ENCODE results near the gene MYO10. TPM values are rescaled to one million over a fixed set of nuclear protein-coding genes. Genes with fewer than 3 reads are reported as not detected.
"Not testable (repeated sequence)": the region's sequence is repeated elsewhere in the genome, so short reads cannot be mapped to it uniquely, and the experiment has no call there.

MYO10 gene
- total RNA-seq, 1 experiment from 2014 or later: 71.9 TPM

- Histone ChIP-seq H3K9me3 (ENCODE audit: control insufficient read depth, insufficient read depth, low read depth, low read length) (no peaks in the 10 kb centered on the region), H3K4me1 (ENCODE audit: control insufficient read depth, insufficient read depth, low read length) (peaks cover 11% of the 10 kb centered on the region), H3K27ac (ENCODE audit: low read length) (no peak overlapping the region), H3K4me3 (ENCODE audit: low read depth in 2 of 2, low read length in 2 of 2) (no peak overlapping the region), H3K27me3 (ENCODE audit: control insufficient read depth, insufficient read depth, low read length) (no peaks in the 10 kb centered on the region), H3K36me3 (ENCODE audit: control insufficient read depth, insufficient read depth, low read length) (no peaks in the 10 kb centered on the region)
- DNase-seq (ENCODE audit: low read depth, low spot score) (no peak), ATAC-seq (no peak)
- TF ChIP-seq SIN3A (IDR thresholded peaks at IDR 0.05; ENCODE audit: borderline replicate concordance, insufficient read depth, low read depth, low read length): no peak
- TF ChIP-seq TCF7L2 (IDR thresholded peaks at IDR 0.05; ENCODE audit: low read depth, low read length): no peak
- TF ChIP-seq CTCF (IDR thresholded peaks at IDR 0.05): no peak
- TF ChIP-seq REST (IDR thresholded peaks at IDR 0.05; ENCODE audit: insufficient read depth in 1 of 2, low read depth in 2 of 2, low read length in 1 of 2): no peak
- no peak for TF ChIP-seq POLR2AphosphoS5 (IDR thresholded peaks at IDR 0.05; ENCODE audit: low read depth, low read length)
- ChIA-PET CTCF (no interaction called here), POLR2A (no interaction called here)
- no TSS peak for BruUV-seq (replicated peaks)
- in situ Hi-C loops (cut with HindIII; ENCODE audit: low pct_unique_long_range_greater_than_20kb, low sequenced_read_pairs): no loop called here
- intact Hi-C loops (cut with micrococcal nuclease; ENCODE audit: unreplicated experiment): no loop called here
These were observed 98.8 kb downstream of the MYO10 start for GRCh38 chr5:16837305-16837704.

GRCh38 chr5:16834029-16834428 is 102.1 kb downstream of the MYO10 start:
- TF ChIP-seq TCF7L2 (IDR thresholded peaks at IDR 0.05; ENCODE audit: low read depth, low read length): no peak
- TF ChIP-seq SIN3A (IDR thresholded peaks at IDR 0.05; ENCODE audit: borderline replicate concordance, insufficient read depth, low read depth, low read length): no peak
- peak; percentile 63 to 73 for TF ChIP-seq REST (IDR thresholded peaks at IDR 0.05; ENCODE audit: insufficient read depth in 1 of 2, low read depth in 2 of 2, low read length in 1 of 2)
- TF ChIP-seq POLR2AphosphoS5 (IDR thresholded peaks at IDR 0.05; ENCODE audit: low read depth, low read length): no peak
- CTCF ChIA-PET: no interaction called here
- Histone ChIP-seq H3K36me3 (ENCODE audit: control insufficient read depth, insufficient read depth, low read length) (no peaks in the 10 kb centered on the region), H3K4me3 (ENCODE audit: low read depth in 2 of 2, low read length in 2 of 2) (no peak overlapping the region), H3K27ac (ENCODE audit: low read length) (no peak overlapping the region), H3K9me3 (ENCODE audit: control insufficient read depth, insufficient read depth, low read depth, low read length) (no peaks in the 10 kb centered on the region), H3K27me3 (ENCODE audit: control insufficient read depth, insufficient read depth, low read length) (no peaks in the 10 kb centered on the region), H3K4me1 (ENCODE audit: control insufficient read depth, insufficient read depth, low read length) (peaks cover 7% of the 10 kb centered on the region)
- ATAC-seq: 0 out of 2 replicates have a peak, but pooled peaks have one; percentile 32
- no peak for DNase-seq (ENCODE audit: low read depth, low spot score)
- in situ Hi-C loops (cut with HindIII; ENCODE audit: low pct_unique_long_range_greater_than_20kb, low sequenced_read_pairs): no loop called here
- no TSS peak for BruUV-seq (replicated peaks)
- POLR2A ChIA-PET: no interaction called here
- intact Hi-C loops (cut with micrococcal nuclease; ENCODE audit: unreplicated experiment): no loop called here

GRCh38 chr5:16831326-16831725 is 104.8 kb downstream of the MYO10 start:
- POLR2A ChIA-PET; DNase-seq (ENCODE audit: low read depth, low spot score); H3K27ac ChIP-seq (ENCODE audit: low read length); BruUV-seq (replicated peaks); intact Hi-C loops (cut with micrococcal nuclease; ENCODE audit: unreplicated experiment); H3K9me3 ChIP-seq (ENCODE audit: control insufficient read depth, insufficient read depth, low read depth, low read length); CTCF ChIA-PET; H3K27me3 ChIP-seq (ENCODE audit: control insufficient read depth, insufficient read depth, low read length); ATAC-seq; H3K4me3 ChIP-seq (ENCODE audit: low read depth in 2 of 2, low read length in 2 of 2); H3K36me3 ChIP-seq (ENCODE audit: control insufficient read depth, insufficient read depth, low read length); in situ Hi-C loops (cut with HindIII; ENCODE audit: low pct_unique_long_range_greater_than_20kb, low sequenced_read_pairs): not testable (repeated sequence)
- H3K4me1 ChIP-seq (ENCODE audit: control insufficient read depth, insufficient read depth, low read length): peaks cover 14% of the 10 kb centered on the region; the same call in 1 of the 2 replicates

Data from Panc1 (cell line).